Forelimb muscle (tissue), 1 donor: ENCODE data around the gene EPN2. TPM values are rescaled to one million over a fixed set of nuclear protein-coding genes. Genes with fewer than 3 reads are reported as not detected.

Experiments
- DNase-seq: peaks from one replicate; pipeline ENCODE4 v3.0.0-alpha.2; 2013; ENCODE audit warnings: low read depth
- polyA plus RNA-seq: library from polyadenylated mRNA; unstranded; fragments of 120-200 nt; gene quantifications from one replicate; pipeline ENCODE4 v1.2.1, GENCODE V29; 2013; ENCODE audit not compliant: insufficient read length

Gene EPN2
- polyA plus RNA-seq, 1 donor: 21.6 TPM

DNA sequence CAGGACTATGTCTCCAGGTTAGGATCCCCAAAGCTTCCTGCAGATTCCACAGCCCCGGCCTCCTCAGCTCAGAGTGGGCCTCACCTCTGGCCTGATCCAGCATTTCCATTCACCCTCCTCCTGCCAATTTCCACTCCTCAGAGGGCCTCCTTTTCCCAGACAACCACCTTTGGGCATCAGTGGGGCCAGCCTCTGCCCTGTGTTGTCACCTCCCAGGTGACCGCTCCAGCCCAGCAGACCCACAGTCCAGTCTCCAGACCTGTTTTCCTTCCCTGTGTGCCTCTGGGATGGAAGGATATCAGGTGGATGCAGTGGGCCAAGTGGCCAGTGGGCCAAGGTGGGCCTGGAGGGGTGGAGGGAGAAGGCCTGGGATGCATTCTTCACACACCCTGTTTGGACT lies 92.7 kb downstream of the EPN2 start:
- DNase-seq: no peak

DNA sequence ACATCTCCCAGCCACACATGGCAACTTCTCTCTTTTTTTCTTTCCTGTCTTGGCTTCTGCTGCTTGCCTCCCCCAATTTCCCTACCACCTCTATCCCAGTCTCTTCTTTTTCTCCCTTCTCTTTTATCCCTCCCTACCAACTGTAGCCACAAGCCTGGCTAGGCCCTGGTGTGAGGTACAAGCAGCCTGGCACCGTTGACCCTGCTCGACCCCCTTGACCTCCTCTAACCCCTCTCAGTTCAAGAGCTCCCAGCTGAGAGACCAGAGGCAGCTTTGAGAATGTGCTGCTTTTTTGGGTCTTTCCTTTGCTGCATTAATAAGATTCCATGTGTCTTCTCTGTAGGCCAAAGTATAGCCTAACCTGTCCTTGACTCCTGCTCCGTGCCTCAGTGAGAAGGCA lies 93.1 kb downstream of the EPN2 start:
- DNase-seq: no peak

DNA sequence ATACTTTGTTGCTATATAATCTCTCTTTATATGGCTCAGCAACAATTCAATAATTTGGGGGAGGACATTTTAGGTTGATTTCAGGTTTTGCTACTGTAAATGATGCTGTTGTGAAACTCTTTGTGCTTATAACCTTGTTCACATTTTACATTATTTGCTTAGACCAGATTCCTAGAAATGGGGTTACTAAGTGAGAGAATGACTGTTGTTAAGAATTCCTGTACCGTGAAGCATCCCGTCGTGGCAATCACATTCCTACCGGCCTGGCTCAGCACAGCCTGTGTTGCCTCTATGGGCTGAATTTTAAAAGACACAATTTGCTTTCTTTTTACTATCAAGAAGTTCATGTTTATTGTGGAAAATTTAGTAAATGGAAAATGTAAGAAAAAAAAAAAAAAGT lies 94.0 kb downstream of the EPN2 start:
- no peak for DNase-seq

DNA sequence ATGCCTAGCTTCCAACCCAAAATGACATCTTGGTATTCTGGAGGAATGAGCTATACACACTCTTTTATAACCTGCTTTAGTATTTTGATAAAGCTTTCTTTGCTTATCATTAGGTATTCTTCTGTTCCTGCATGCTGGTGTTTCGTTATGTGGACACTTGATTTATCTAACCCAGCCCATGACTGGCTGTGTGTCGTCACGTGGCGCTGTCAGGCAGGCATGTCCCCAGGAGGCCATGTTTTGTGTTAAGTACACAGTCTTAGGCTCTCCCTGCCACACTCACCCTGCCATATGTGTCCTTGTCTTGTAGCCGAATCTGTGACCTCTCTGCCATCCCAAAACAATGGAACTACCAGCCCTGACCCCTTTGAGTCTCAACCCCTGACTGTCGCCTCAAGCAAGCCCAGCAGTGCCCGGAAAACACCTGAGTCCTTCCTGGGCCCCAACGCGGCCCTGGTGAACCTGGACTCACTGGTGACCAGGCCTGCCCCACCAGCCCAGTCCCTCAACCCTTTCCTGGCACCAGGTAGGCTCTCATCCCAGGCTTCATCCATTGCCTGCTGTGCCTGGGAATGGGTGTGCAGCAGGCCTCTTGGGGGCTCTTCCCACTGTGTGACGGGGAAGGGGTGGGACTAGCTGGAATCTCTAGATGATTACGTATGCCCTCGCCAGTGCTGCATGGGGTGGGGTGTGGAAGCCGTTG lies 94.5 kb downstream of the EPN2 start:
- no peak for DNase-seq

DNA sequence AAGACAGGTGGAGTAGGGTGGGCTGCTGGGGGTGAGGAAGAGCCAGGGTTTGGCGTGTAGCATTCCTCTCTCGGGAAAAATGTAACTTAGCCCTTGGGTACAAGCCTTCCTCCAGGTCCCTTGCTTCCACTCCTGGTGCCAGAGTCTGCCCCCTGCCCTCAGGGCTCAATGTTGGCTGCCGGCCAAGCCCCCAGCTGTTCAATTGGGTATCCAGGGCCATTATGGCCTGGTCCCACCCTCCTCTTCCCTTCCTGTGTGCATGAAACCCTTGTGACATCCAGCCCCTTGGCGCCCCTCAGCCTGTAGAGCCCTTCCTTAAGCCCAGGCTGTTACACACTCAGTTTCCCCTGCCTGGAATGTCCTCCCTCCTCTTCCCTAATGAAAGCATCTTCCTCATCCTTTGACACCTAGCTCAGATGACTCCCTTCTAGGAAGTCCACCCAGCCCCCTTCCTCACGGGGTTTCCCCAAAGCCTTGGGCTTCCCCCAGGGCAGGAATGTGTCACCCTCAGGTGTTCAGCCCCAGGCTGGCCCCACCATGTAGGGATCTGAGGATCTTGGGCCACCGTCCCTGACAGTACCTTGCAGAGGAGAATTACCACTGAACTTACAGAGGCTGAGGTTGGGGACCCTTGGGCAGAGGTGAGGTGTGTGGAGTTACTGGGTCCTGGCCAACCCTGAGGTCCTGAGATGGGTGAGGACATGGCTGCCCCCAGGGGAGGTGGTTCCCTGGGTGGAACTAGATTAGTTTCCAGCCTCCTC lies 95.4 kb downstream of the EPN2 start:
- DNase-seq: no peak

DNA sequence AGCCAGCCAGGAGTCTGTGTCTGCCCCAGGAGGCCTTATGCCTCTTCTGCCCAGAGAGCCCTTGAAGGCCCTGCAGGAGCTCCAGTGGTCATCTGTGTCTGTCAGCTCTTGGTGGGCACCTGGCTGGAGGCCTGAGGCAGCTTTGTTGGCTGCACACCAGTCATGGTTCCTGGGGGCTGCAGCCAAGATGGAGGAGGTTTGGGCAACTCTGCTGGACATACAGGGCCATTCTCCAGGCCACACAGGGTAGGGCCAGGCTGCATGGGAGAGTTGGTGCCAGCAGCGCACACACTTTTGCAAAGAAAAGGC lies 95.9 kb downstream of the EPN2 start:
- no peak for DNase-seq

DNA sequence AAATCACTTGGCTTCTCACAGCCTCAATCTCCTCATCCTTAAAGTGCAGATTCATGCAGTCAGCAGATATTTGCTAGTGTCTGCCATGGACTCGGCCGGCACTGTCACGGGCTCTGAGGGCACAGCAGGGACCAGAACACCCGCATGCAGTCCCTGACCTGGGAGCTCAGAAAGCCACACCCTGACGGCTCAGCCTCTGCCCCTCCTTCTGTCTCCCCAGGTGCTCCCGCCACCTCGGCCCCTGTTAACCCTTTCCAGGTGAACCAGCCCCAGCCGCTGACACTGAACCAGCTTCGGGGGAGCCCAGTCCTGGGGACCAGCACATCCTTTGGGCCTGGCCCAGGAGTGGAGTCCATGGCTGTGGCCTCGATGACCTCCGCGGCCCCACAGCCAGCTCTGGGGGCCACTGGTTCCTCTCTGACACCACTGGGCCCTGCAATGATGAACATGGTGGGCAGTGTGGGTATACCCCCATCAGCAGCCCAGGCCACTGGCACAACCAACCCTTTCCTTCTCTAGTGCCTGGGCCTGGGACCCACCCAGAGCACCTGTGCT lies 96.6 kb downstream of the EPN2 start:
- DNase-seq: no peak

DNA sequence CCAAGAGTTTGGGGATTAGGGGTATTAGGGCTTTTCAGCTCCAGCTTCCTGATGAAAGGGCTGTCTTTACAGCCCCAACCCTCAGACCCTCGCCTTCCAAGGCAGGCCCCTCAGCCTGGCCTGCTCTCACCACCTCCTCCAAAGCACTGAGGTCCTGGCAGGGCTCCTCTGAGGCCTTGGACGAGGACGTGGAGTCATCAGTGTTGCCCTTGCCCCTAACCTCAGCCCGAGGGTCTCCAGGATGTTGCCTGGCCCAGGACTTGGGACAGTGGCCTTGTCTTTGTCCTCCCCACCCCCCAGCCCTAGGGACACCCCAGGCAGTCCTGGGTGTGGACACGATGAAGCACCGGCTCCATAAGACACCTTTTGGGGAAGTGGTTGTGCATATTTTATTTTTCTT lies 97.2 kb downstream of the EPN2 start:
- no peak for DNase-seq

DNA sequence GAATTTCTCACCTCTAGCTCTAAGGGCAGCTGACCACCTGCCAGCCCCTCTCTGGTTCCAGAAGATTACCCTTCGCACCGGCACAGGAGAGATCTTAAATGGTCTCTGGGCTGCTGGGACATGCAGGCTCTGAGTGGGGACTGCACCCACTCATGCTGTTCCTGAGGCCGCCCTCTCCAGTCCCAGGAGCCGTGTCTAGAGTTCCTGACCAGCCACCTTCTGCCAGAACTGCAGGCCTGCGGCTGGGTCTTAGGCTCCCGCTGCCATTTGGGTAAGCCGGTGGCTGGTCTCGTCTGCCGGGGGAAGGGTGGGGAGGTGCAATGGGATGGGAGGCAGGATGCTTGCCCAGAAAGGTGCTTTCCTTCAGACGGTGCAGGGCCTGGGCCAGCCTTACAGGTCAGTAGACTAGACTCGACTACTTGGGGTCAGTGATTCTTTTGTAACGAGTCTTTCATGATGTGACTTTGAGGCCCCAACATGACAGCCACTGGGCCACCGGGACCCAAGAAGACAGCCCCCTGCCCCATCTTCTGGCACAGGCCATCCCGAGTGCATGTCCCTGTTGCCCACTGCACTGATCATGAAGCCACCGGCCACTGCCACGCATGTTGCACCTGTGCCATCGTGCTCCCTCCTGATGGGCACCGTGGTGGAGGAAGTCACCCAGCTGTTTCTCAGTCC lies 98.9 kb downstream of the EPN2 start:
- no peak for DNase-seq

DNA sequence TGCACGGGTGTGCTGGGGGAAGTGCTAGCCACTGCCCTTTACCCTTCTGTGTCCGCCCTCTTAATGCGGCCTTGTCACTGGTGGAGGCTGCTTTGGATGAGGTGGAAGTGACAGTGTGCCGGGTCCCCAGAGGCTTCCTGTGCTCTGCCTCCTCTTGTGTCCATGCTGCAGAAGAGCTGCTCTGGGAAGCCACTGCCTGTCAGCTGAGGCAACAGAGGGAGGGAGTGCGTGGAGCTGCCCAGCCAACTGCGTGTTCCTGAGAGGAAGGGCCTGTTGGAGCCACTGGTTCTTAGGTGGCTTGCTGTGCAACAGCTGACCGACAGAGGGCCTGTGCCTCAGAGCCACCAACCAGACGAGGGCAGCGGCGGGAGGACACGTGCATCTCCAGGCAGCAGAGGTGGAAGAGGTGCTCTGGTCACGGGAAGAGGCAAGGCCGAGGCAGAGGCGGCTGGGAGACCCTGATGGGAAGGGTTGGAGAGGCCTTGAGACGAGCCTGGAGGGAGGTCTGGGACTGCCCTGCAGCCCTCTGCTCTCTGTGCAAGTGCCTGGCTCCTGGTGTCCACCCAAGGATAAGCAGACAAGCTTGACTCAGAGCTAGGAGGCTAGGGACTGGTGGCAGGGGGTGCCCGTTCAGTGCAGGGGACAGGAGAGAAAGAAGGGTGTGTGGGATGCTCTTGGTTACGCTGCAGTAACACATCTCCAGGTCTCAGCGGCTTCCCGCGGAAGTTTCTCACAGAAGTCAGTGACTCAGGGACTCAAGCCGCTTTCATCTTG lies 100.0 kb downstream of the EPN2 start:
- no peak for DNase-seq

DNA sequence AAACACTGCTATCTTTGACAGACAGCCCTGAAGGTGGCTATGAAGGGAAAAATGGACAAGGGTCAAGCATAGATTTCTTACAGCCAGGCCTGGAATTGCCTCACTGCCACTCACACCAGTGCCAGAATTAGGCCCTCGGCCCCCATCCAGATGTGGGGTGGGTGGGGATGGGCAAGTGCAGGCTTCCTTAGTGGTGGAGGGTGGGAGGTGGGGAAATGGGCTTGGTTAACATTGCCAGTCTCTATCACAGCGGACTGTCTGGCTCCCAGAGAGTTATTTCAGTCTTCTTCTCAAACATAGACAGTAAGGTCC lies 100.5 kb downstream of the EPN2 start:
- no peak for DNase-seq

DNA sequence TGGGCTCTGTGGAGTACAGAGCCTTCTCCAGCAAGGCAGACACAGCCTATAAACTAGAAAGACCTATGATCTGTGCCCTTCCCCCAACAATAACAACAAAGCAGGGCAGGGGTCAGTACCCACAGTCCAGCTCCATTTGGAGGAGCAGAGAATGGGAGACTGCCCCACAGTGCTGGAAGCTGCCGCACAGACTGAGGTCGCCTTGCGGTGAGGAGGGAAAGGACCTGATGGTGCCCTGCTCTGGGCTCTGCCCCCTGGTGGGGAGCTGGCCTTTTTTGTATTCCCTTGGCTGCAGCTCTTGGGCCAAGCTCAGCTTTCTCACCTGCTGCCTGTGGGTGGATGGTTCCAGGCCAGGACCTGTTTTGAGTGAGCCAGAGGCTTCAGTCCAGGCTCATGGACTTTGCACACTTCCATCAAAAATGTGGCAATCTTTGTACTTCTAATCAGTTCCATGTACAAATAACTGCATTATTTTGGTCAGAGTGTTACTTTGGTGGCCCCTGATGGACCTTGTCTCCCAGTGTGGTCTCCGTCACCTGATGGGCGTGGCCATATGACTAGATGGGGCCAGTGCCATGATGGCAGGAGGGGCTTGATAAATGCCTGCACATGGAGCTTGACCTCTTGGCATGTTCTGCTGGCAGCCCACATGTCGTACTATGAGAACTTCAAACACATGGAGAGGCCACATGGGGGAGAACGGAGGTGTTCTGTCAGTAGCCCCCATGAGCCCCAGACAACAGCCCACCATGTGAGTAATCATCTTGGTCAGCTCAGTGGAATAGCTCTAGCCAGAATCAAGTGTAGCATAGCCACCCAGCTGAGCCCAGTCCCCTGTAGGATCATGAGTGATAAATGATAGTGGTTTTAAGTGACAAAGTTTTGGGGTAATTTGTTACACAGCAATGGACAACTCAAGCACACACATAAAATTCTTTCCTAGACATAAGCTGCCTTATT lies 101.1 kb downstream of the EPN2 start:
- no peak for DNase-seq

DNA sequence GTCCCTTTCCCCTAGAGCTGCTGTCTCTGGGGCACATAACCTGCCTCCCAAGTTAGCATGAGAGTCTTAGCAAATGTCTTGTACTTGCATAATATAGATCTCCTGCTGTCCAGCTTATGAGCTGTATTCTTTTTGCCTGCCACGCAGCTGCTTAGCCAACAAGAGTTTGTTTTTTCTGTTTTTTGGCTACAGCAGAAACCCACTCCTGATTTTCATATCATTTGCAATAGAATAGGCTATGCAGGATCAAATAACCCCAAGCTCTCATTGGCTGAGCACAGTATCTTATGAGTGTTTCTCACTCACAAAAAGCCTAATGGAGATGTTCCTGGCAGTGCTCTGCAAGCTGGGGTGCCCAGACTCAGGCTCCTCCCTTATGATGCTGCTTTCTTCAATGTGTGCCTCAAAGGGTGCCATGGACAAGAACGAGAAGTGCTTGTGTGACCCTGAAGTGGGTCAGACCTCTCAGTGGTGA lies 102.2 kb downstream of the EPN2 start:
- DNase-seq: no peak

DNA sequence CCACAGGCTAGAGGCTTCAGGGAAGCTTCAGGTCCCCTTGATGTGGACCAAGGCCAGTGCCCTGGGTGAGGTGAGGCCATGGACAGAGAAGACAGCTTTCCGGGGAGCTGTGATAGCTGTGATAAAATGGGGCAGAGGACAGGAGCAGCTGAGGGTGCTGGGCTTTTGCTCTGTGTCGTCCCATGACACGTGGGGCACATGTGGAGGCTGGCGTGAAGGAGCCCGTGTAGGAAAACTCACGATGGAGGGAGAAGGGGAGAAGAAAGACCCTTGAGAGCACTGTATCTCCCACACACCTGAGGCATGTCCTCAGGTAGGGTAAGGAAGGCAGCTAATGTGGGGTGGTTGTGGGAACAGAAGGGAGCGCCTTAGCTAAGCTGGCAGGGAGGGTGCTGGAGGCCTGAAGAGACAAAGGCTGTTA lies 104.1 kb downstream of the EPN2 start:
- no peak for DNase-seq

DNA sequence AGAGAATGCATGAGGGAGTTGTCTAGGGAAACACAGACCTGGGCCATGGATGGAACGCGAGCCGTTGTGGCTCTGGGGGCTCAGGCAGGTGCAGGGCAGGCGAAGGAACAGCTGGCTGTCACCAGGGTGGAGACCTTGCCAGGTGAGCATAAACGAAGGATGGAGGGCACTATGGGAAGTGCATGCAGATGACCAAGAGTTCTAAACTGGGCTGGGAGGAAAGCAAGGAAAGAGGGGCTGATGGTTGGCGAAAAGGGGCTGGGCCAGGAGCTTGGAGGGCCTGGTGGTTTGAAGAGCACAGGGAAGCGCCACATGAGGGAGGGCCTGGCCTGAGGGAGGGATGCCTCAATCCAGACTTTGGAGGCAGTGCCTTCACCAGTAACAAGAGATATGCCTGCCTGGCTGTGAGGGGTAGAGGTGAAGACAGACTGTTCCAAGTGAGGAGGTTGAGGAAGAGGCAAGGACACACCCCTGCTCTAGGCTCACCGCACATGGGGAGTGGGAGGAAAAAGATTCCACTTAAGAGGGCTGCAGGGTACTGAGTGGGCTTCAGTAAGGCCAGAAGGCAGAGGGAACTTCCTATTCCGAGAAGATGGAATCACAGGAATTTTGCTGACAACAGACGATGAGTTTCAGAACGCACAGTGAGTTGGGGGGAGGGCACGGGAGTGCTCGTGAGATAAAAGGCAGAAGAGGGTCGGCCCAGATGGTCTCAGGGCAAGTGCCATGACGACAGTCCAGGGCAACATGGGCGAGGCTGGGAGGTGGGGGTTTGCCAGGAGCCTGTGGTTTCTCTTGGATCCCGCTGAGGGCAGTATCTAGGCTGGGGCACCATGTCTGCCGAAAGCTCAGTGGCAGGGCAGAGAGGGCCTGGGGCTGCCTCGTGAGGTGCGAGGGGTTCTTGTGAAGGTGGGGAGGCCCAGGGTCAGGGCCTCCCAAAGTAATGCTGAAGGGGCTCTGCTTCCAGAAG lies 104.8 kb downstream of the EPN2 start:
- no peak for DNase-seq

DNA sequence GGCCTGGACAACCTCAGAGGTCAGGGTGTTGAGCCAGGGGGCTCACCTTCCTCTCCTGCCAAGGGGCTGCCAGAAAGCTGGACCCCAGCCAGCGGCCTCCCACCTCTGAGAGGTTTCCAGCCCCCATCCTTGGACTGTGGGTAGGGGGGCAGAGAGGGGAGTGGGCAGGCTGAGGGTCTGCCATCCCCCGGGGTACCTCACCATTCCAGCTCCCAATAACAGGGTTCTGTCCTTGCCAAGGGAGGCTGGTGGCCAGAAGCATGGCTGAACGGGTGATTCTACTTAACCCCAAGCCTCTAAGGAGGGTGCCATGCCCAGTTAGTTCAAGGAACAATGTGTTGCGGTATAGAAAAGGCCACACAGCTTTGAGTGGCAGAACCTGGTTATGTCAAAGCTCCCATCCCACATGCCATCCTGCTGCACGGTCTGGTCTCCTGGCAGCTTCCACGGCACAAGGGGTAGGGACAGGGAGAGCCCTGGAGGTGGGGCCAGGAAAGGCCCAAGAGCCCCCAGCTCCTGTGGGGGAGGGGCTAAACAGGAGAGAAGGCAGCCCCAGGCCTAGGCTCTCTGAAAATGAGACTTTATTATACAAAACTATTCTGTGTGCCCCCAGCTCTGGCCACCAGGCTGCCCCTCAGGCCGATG lies 105.6 kb downstream of the EPN2 start:
- DNase-seq: no peak

DNA sequence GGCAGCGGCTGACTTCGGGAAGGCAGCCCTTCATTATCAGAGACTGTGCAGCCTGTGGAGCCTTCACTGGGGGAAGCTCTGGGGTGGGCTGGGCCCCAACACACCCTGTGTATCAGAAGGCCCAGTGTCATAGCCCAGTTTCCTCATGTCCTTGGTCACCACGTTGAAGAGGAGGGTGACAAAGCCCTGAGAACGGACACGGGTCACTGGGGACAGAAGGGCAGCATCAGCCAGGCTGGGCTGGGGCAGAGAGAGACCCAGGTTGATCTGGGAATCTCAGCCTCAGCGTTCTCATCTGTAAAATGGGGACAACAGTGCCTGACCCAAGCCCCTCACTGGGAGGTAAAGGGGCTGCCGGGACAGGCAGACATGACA lies 106.1 kb downstream of the EPN2 start:
- no peak for DNase-seq

DNA sequence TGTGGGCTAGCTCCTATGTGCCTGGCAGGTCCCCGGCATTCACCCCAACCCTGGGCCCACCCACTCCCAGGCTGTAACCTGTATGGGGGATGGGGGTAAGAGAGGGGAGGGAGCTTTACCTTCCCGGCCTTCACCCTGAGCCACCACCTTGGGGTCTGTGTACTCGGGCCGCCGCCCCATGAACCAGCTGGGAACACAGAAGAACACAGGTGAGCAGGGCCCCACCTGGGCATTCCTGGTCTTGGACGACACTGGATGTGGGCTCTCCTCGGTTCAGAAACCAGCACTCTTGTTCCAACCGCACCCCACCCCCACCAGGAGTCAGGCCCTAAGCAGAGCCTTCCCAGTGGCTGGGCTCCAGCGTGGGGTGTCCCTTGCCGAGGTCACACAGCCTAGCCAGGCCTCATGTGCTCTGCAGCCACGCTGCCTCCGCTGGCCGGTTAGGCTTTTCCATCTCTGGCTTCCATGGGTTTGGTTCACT lies 106.5 kb downstream of the EPN2 start:
- DNase-seq: no peak
